SK-N-SH (cell line): ENCODE data around the gene TIMM22.

Source experiments
- CTCF ChIP-seq: fragments of 200-600 bp; sonication (generic); IDR thresholded peaks from 2 replicates; pipeline ENCODE4 v1.6.1; 2017; ENCODE audit warnings: antibody characterized with exemption, mild to moderate bottlenecking, moderate library complexity
- FOSL2 ChIP-seq: IDR thresholded peaks from 2 replicates; pipeline ENCODE4 v1.4.0; 2012; ENCODE audit warnings: low read depth, mild to moderate bottlenecking, moderate library complexity, borderline replicate concordance
- FOXJ3 ChIP-seq: sonication (generic); formaldehyde crosslinking; IDR thresholded peaks from 2 replicates; pipeline ENCODE4 v1.5.1; 2020; ENCODE audit warnings: mild to moderate bottlenecking, missing genetic modification reagents
- GATA2 ChIP-seq: sonication (generic); formaldehyde crosslinking; IDR thresholded peaks from 2 replicates; pipeline ENCODE4 v1.5.0; 2020; ENCODE audit warnings: mild to moderate bottlenecking, missing genetic modification reagents
- NRF1 ChIP-seq: IDR thresholded peaks from 2 replicates; pipeline ENCODE4 v1.6.1; 2012; ENCODE audit warnings: low read depth, mild to moderate bottlenecking, low read length
- PBX3 ChIP-seq: IDR thresholded peaks from 2 replicates; pipeline ENCODE4; 2012
- RAD21 ChIP-seq: IDR thresholded peaks from 2 replicates; pipeline ENCODE4 v1.6.1; 2012; ENCODE audit warnings: mild to moderate bottlenecking, low read length
- RFX5 ChIP-seq: IDR thresholded peaks from 2 replicates; pipeline ENCODE4 v1.6.1; 2012; ENCODE audit warnings: mild to moderate bottlenecking, improper control_type of control experiment, low read length
- TAF1 ChIP-seq: IDR thresholded peaks from 2 replicates; pipeline ENCODE4 v1.6.1; 2012; ENCODE audit warnings: low read depth, mild to moderate bottlenecking, low read length, moderate library complexity, borderline replicate concordance
- TCF12 ChIP-seq: IDR thresholded peaks from 2 replicates; pipeline ENCODE4 v1.4.0; 2012
- TEAD4 ChIP-seq: IDR thresholded peaks from 2 replicates; pipeline ENCODE4 v1.4.0; 2012; ENCODE audit warnings: mild to moderate bottlenecking, borderline replicate concordance; ENCODE audit not compliant: insufficient read depth

DNA sequence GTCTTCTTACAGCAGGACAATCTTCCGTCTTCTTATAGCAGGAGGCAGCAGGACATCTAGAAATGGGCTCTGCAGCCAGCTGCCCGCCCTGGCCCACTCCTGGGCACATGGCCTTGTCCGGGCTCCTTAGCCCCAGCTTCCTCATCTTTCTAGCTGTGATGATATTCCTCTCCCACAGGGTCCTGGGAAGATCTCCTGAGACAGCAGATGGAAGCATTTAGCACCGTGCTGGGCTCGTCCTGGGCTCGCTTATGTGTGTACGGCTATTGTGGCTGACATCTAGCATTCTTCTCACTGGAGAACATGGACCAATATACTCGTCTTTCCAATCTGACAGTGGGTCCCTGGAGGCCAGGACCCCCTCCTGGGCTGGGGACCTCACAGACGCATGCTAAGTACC lies 48.5 kb downstream of the TIMM22 start:
- TF ChIP-seq CTCF (no peak), TCF12 (no peak), GATA2 (no peak), TEAD4 (no peak), RAD21 (no peak), TAF1 (no peak), FOXJ3 (CRISPR knock-in tag) (no peak), NRF1 (no peak), RFX5 (no peak), FOSL2 (no peak), PBX3 (no peak)
